GM18870 (cell line): ENCODE results near the gene UNC13A.

Experiments
- ATAC-seq: cut with Tn5 transposase; IDR thresholded peaks from one replicate; pipeline ENCODE4 v1.9.1; 2021; ENCODE audit warnings: moderate library complexity; ENCODE audit not compliant: unreplicated experiment

The UNC13A gene

GRCh38 chr19:17627921-17628320 lies 60.2 kb downstream of the UNC13A start:
- no peak for ATAC-seq

- ATAC-seq, result no peak
These were observed 61.0 kb downstream of the UNC13A start for GRCh38 chr19:17627161-17627560.

GRCh38 chr19:17626456-17627015 lies 61.6 kb downstream of the UNC13A start:
- ATAC-seq, result no peak

- ATAC-seq, result no peak
These were observed 62.2 kb downstream of the UNC13A start for GRCh38 chr19:17625980-17626379.

GRCh38 chr19:17625043-17625442 lies 63.1 kb downstream of the UNC13A start:
- no peak for ATAC-seq

- no peak for ATAC-seq
These were observed 63.7 kb downstream of the UNC13A start for GRCh38 chr19:17624314-17624991.

GRCh38 chr19:17623224-17623935 lies 64.8 kb downstream of the UNC13A start:
- ATAC-seq, result no peak

- ATAC-seq, result no peak
These were observed 67.5 kb downstream of the UNC13A start for GRCh38 chr19:17620696-17621095.

GRCh38 chr19:17618936-17619335 lies 69.2 kb downstream of the UNC13A start:
- ATAC-seq, result no peak

GRCh38 chr19:17618281-17618903 lies 69.8 kb downstream of the UNC13A start:
- ATAC-seq, result no peak

- ATAC-seq, result no peak
These were observed 70.4 kb downstream of the UNC13A start for GRCh38 chr19:17617807-17618192.

GRCh38 chr19:17616961-17617806 lies 71.0 kb downstream of the UNC13A start:
- no peak for ATAC-seq

GRCh38 chr19:17616686-17616960 lies 71.5 kb downstream of the UNC13A start:
- ATAC-seq, result no peak

- ATAC-seq, result no peak
These were observed 72.1 kb downstream of the UNC13A start for GRCh38 chr19:17615889-17616685.

GRCh38 chr19:17614476-17614875 lies 73.7 kb downstream of the UNC13A start:
- ATAC-seq, result no peak

- ATAC-seq, result no peak
These were observed 76.5 kb downstream of the UNC13A start for GRCh38 chr19:17611462-17612244.

GRCh38 chr19:17610384-17610783 lies 77.8 kb downstream of the UNC13A start:
- no peak for ATAC-seq

GRCh38 chr19:17607936-17608335 lies 80.2 kb downstream of the UNC13A start:
- ATAC-seq, result no peak

GRCh38 chr19:17606590-17607185 lies 81.5 kb downstream of the UNC13A start:
- no peak for ATAC-seq
